Endothelial cell of umbilical vein (primary cell): ENCODE results near the gene AUTS2.

Experiments
- CTCF ChIP-seq, 2 donors: IDR thresholded peaks; 1 replicate in 1 of 2; 2 replicates in 1 of 2; pipeline ENCODE4 v1.5.1; 2011; ENCODE audit warnings: low read length in 2 of 2, mild to moderate bottlenecking in 2 of 2, moderate library complexity in 2 of 2, control low read depth in 1 of 2, inconsistent platforms in 1 of 2, low read depth in 1 of 2; ENCODE audit not compliant: insufficient read depth in 1 of 2; ENCODE audit errors: extremely low read depth in 1 of 2
- EZH2 ChIP-seq: IDR thresholded peaks from 2 replicates; pipeline ENCODE4 v1.6.1; 2012; ENCODE audit warnings: borderline replicate concordance, low read depth, mild to moderate bottlenecking, moderate library complexity, low read length, inconsistent platforms; ENCODE audit not compliant: severe bottlenecking
- FOS ChIP-seq: IDR thresholded peaks from 2 replicates; pipeline ENCODE4 v1.6.1; 2011; ENCODE audit warnings: mild to moderate bottlenecking, low read length, moderate library complexity, borderline replicate concordance; ENCODE audit not compliant: insufficient read depth
- GATA2 ChIP-seq: IDR thresholded peaks from 2 replicates; pipeline ENCODE4 v1.7.0; 2011; ENCODE audit warnings: low read depth, mild to moderate bottlenecking, moderate library complexity, mixed read lengths, low read length; ENCODE audit not compliant: insufficient read length, insufficient read depth
- JUN ChIP-seq: IDR thresholded peaks from 2 replicates; pipeline ENCODE4 v1.6.1; 2011; ENCODE audit warnings: borderline replicate concordance, low read depth; ENCODE audit not compliant: insufficient read length, insufficient read depth
- MAX ChIP-seq: IDR thresholded peaks from 2 replicates; pipeline ENCODE4 v1.6.1; 2011; ENCODE audit not compliant: insufficient read depth, insufficient read length
- MYC ChIP-seq: IDR thresholded peaks from one replicate; pipeline ENCODE4 v1.6.1; 2011; ENCODE audit warnings: mild to moderate bottlenecking, low read depth, low read length
- POLR2A ChIP-seq: IDR thresholded peaks from 2 replicates; pipeline ENCODE4 v1.6.1; 2012; ENCODE audit warnings: low read depth, mild to moderate bottlenecking, control low read depth, low read length
- POLR2AphosphoS5 ChIP-seq: IDR thresholded peaks from 2 replicates; pipeline ENCODE4 v1.6.1; 2012; ENCODE audit warnings: low read depth, mild to moderate bottlenecking, control low read depth, low read length, moderate library complexity; ENCODE audit not compliant: insufficient read depth

- TF ChIP-seq POLR2A (no peak), CTCF (IDR thresholded peaks at IDR 0.05; ENCODE audit: extremely low read depth in 1 of 2, insufficient read depth in 1 of 2, low read depth in 1 of 2, low read length in 2 of 2) (no peak), MYC (no peak), JUN (no peak), POLR2AphosphoS5 (no peak), EZH2 (no peak), MAX (no peak), GATA2 (no peak), FOS (no peak)
Observed at GRCh38 chr7:70063371-70063770, 465.1 kb downstream of the AUTS2 start.
